NCI-H1105 treated with DMSO at 0.1 percent for 48 hours (cell line): ENCODE data around the gene SET.

ENCODE experiments used
- DNase-seq: peaks from one replicate; lab custom pipeline; 2025; lab: John Stamatoyannopoulos, UW

The SET gene

DNA sequence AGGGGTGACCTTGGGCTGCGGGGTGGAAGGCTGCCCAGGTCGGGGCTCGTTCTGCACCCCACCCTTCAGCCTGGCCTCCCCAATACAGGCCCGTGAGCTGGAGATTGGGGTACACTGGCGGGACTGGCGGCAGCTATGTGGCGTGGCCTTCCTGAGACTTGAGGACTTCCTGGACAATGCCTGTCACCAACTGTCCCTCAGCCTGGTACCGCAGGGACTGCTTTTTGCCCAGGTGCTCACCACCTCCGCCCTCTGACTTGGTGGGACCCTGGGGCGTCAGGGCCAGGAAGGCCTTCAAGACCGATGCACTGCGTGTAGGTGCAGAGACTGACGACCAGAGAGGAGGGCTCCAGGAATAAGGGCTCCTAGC is 24.4 kb downstream of the SET start:
- no peak for DNase-seq

DNA sequence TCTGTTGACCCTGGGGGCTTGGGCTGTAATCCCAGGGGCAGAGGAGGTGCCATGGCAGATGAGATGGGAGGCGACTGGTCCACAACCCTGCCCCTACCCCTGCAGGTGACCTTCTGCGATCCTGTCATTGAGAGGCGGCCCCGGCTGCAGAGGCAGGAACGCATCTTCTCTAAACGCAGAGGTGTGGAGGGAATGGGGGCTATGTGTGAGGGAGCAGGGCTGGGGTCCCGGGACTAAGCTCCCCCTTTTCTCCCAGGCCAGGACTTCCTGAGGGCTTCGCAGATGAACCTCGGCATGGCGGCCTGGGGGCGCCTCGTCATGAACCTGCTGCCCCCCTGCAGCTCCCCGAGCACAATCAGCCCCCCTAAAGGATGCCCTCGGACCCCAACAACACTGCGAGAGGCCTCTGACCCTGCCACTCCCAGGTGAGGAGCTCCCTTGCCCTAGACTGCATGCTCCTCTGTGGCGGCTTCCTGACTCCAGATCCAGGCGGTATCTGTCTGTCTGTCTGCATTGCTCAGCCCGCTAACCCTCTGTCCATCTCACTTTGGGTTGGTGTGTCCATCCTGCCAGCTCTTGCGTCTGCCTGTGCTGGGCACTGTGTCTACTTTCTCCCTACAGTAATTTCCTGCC is 25.0 kb downstream of the SET start:
- no peak for DNase-seq

DNA sequence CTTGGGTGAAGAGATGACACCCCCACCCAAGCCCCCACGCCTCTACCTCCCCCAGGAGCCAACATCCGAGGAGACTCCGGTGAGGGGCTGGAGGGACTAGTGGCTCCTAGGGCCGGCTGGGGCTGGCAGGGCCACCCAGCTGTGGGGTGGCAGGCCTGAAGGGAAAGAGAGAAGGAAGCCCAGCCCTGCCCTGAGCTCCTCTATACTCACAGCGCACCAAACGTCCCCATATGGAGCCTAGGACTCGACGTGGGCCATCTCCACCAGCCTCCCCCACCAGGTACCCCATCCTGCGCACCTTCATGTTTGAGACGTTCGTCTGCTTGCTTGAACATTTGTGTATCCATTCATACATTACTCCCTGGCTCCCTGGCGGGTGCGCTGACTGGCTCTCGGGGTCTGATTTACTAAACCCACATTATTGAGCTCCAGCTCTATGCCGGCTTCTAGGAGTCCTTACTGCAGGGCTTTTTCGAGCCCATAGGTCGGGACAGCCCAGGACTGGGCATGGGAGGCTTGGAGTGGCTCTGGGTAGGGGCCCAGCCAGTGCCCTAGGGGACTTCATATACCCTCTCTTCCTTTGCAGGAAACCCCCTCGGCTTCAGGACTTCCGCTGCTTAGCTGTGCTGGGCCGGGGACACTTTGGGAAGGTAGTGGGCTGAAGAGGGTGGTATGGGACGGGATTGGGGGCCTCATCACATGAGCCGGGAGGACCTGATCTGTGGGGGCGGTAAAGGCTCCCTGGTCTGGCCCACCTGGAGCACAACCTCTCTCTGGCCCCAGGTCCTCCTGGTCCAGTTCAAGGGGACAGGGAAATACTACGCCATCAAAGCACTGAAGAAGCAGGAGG is 25.8 kb downstream of the SET start:
- no peak for DNase-seq

DNA sequence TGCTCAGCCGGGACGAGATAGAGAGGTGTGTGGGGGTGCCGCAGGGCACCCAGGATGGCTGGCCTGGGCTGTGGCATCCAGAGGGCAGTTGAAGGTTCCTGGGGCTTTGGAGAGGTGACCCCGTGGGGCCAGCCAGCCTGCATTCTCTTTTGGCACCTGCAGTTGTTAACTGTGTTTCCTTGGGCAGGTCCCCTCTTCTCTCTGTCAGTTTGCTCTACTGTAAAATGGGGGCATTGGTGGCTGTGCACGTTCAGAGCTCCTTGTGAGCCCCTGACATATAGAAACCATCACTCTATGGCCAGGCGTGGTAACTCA is 26.4 kb downstream of the SET start:
- no peak for DNase-seq

DNA sequence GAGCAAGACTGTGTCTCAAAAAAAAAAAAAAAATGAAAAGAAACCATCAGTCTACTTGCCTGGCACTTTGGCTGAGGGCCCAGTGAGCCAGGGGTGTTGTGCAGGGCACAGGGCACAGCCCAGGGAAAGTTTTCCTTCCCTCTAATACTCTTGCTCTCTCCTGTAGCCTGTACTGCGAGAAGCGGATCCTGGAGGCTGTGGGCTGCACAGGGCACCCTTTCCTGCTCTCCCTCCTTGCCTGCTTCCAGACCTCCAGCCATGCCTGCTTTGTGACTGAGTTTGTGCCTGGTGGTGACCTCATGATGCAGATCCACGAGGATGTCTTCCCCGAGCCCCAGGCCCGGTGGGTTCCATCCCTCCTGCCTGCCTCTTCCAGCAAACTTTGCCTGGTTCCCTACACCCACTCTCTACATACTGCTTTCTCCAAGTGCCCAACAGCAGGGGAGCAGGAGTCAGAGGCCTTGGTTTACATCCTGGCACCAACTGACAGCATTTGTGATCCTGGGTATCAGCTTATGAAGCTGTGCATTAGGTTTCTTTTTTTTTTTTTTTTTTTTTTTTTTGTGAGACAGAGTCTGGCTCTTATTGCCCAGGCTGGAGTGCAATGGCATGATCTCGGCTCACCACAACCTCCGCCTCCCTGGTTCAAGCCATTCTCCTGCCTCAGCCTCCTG is 27.7 kb downstream of the SET start:
- no peak for DNase-seq

DNA sequence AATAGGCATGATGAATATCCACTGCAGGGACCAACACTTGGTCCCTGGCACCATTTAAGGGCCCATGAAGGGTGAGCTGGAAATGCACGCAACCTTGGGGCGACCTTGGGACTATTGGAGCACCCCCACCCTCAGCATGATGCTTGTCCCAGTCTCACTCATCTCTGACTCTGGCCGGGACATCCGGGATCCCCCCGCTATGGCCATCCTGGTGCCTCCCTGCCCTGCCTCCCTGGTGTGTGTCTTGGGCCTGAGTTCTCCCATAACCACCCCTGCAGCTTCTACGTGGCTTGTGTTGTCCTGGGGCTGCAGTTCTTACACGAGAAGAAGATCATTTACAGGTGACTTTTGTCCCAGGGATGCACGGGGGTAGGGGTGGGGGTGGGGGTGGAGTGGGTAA is 29.0 kb downstream of the SET start:
- DNase-seq = no peak

DNA sequence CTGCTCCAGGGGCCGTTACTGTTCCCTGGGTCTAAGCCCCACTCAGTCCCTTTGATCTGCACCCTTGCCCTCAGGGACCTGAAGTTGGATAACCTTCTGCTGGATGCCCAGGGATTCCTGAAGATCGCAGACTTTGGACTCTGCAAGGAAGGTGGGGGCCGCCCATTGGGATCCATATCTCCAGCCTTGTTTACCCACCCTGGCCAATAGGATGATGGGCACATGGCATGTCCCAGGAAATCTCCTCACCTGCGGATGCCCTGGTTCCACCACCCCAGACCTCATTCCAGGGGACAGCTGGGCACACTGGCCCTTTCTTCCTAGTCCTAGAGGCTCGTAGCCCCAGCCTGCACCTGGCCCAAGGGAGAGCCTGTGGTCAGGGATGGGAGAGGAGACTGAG is 29.5 kb downstream of the SET start:
- DNase-seq = no peak

DNA sequence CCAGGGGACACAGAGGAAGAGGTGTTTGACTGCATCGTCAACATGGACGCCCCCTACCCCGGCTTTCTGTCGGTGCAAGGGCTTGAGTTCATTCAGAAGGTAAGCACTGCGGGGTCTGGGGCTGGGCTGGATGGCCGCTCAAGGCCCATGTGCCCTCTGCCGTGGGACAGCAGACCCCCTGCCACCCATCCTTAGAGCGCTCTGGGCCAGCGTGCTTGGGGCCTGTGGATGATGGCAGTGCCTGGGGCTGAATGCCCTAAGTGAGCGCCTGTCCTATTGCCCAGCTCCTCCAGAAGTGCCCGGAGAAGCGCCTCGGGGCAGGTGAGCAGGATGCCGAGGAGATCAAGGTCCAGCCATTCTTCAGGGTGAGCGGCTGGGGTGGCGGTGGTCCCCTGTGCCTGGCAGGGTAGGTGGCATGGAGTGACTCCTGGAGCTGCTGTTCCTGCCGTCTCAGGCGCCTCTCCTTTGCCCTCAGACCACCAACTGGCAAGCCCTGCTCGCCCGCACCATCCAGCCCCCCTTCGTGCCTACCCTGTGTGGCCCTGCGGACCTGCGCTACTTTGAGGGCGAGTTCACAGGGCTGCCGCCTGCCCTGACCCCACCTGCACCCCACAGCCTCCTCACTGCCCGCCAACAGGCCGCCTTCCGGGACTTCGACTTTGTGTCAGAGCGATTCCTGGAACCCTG is 31.0 kb downstream of the SET start:
- no peak for DNase-seq

DNA sequence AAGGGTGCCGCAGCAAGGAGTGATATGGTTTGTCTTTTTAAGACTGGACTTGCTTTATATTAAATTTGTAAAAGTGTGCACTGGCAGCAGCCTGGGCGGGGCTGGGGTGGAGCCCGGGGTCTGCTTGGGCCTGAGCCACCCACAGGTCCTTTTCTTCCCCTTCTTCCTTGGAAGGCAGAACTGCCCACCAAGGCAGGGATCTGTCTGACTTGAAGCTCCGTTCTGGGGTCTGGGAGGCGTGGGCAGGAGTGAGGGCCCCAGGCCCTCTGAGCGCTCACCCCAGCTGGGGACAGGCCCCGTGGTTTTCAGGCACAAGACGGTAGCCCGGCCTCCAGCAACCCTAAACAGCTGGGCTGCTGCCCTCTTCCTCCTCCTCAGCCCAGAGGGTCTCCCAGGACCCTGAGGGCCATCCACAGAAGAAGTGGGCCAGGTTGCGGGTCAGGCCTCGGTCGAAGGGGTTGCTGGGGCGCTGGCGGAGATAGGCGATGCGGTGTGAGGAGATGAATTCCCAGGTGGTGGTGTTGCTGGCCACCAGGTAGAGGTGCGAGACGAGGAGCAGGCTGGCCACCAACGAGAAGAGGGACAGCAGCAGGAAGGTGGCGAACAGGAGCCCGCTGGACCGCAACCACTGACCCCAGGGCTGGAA is 31.9 kb downstream of the SET start:
- no peak for DNase-seq

DNA sequence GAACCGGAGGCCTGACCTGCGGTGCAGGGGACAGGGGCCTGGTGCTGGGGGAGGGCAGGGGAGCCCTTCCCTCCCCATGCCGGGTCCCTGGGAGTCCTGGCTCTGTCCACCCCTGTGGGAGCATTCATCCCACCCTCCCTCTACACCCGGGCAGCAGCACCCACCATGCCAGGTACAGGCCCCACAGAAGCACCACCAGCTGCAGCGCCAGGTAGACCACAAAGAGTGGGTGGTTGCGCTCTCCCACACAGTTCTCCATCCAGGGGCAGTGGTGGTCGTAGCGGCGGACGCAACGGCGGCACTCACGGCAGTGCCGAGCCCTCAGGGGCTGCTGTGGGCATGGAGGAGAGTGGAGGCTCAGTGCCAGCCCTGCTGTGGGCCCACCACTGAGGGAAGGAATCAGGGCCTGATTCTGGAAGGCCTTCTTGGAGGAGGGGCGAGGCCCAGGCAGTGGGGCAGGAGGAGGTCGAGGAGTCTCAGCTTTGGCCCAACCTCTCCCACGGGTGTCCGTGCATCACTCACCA is 32.5 kb downstream of the SET start:
- DNase-seq = no peak

DNA sequence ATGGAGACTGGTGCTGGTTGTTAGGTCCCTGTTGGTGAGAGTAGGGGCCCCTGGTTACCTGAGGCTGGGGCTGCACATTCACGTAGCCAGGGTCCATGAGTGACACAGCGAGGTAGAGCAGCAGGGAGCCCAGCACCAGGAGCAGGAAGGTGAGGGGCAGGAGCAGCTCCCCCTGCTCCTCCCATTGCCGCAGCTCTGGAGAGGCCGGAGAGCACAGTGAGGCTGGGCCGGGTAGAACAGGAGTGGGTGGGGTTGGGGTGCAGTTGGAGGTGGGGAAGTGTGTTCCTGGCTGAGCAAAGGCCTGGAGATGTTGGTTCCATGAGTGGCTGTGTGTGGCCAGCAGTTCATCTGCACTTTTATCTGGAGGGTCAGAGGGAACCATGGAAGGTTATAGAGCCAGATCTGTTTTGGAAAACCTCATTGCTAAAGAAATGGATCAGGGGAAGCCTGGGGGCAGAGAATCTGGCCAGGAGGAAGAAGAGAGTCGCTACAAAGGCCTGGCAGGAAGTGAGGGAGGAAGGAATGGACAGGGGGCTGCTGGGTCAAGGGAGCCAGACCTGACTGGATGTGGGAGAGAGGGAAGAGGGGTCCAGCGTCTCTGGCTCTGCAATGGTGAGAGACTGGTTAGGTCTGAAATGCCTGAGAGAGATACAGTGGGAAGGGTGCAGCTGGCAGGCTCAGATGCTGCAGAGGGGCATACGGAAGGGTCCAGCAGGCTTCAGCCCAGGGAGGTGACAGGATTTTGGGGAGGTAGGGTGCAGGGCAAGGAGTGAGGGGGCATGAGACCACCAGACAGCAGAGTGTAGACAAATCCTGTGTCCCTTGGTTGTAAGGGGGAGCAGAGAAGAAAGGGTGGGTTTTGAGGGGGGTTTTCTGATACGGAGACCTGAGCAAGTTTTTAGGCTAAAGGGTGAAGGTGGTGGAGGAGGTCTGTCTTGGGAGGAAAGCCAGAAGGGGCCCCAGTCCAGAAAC is 33.6 kb downstream of the SET start:
- DNase-seq = no peak

DNA sequence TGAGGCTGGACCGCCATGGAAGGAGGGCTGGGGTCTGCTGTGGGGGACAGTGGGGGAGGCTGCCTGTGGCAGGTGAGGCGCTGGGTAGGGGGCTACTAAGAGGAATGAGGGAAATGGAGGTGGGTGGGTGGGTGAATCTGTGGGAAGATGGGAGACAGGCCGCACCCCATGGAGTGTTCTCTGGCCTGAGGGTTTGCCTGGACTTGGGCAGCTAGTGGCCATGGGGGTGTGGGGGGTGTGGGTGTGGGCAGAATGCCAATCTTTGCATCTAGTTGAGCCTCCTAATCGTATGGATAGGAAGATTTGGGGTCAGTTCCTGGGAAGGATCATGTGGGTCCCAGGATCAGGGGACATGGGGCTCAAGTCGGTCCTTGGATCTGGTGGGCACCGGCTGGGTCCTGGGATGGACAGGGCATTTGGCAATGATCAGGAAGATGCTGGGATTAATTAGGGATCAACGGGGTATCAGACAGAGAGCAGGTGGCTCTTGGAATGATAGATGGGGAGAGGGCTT is 34.4 kb downstream of the SET start:
- no peak for DNase-seq

DNA sequence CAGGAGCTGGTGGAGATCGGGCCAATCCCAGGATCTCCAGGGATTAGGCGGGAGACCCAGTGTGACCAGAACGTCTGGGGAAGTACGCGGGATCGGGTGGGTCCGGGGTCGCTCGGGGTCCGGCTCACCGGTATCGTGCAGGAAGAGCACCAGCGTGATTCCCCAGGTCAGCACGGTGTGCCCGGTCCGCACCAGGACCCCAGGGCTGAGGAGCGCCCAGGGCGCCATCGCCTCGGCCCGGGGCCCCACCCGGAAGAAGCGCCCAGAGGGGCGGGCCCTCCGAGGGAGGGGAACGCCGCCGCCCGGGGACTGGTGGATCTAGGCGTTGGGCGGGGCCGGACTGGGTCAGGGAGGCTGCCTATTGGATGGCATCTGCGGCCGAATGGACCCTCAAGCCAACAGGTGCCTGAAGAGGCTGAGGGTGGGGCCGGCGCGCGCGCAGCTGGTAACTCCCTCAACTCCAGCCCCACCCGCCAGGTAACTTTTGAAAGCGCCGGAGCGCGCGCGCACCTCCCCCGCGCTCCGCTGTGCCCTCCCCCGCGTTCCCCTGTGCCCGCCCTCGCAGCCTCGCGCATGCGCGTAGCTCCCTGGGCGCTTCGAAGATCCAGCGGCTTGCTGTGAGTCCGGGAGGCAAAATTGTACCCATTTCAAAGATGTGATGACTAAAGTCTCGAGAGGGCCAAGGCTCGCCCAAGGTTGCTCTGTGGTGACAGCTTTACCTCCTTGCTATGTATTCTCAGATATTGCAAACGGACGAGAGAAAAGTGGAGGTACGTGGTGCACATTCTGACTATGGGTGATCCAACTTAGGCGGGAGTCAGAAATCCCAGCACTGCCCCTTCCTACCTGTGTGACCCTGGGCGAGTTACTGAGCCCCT is 35.1 kb downstream of the SET start, which contains the start of gene ZDHHC12:
Gene ZDHHC12 (minus strand): TSS at position 262 of the 878 bp plus-strand sequence. CDS start 34 bp downstream, at position 228.
- peak; percentile 97 for DNase-seq

DNA sequence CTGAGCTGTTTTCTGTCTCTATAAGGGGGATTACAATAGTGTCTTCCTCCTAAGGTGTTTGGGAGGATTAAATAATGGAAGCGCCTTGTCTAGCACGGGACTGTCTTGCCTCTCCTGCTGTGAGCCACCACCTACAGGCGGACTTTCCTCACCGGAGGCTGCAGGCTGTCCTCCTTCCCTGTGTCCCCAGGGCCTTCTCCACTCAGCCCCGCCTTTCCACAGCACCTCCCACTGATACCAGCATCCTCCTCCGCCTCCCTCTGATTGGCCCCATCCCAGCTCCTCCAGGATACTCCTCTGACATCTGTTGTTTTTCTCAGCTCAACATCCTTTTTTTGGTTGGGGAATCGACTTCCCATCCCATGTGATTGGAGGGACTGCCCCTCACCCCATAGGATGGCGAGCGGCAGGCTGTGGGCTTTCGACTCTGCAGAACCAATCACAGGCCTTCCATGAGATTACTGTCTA is 35.8 kb downstream of the SET start:
- no peak for DNase-seq

DNA sequence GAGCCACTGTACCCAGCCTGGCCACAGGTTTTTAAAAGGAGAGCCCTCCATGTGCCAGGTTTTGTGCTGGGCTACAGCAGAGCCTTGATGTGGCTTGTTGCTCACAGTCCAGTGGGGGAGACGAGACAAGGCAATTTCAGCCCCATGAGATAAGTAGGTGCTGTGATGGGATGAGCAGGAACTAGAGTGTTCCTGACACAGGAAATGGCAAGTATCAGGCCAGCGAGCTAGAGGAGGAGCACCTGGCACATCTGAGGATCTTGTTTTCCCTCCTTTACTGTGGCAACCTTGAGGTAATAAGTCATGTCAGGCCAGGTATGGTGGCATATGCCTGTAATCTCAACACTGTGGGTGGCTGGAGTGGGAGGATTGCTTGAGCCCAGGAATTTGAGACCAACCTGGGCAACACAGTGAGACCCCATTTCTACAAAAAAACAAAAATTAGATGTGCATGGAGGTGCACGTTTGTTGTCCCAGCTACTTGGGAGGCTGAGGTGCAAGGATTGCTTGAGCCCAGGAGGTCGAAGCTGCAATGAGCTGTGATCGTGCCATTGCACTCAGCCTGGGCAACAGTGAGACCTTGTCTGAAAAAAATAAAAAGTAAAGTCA is 38.7 kb downstream of the SET start:
- DNase-seq = no peak

DNA sequence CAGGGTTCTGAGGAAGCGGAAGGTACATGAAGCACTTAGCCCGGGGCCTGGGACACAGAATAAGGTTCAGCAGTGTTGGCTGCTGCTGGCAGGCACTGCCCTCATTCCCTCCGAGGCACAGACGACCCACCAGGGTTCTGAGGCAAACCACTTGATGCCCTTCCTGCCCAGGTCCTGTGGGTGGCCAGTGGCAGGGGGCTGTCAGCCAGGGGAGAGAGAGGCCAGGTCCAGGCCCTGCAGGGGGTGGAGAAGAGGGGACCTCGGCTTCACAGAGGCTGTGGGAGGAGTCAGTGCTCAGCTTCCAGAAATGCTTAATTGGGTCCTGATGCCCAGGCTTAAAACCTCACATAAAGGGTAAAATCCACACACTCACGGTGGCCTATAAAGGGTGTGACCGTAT is 39.3 kb downstream of the SET start:
- no peak for DNase-seq

DNA sequence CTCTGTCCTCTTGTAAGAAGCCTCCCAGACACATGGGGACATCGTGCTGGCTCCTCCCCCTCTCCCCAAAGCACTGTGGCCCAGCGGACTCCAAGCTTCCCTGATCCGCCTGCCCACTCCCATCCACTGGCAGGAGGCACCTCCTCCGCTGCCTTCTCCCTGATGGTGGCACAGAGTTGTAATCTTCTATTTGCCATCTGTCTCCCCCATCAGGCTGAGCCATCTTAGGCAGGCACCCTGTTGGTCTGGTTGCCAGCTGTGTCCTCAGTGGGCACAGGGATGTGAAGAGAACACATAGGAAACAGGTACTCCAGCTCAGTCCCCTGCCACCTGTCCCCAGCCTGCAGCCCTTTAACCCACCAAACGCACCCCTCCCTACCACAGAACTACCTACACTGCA is 40.3 kb downstream of the SET start:
- no peak for DNase-seq

DNA sequence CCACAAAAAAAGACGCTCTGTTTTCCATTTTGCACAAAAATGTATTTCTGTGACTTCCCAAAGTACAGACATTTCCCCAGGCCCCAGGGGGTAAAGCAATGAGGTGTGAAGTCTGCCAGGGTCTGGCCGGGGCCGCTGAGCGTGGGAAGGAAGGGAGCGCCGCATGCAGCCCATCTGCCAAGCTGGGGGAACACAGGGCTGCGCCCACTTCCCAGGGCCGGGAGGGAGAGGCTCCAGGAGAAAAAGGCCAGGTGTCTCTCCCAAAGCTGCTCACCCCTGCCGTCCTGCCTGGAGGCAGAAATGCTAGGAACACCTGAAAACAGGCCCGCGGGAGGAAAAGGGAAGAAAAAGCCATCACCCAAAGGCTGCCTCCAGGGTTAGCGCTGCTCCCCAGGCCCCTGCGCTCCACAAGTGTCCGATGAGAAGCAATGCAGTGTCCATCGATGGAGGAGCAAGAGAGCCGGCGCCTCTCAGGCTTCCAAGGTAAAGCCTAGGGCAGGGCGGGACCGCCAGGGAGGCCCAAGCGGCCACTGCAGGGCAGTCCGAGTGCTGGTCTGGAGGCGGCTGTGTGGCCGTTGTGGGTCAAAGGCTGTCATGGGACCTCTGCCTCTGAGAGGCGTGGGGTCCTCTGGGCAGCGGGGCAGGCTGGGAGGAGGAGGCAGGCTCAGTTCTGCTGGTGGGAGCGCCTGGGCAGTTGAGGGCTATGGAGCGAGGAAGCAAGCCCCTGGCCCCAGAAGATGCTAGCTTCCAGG is 40.9 kb downstream of the SET start:
- no peak for DNase-seq
